K562 (cell line): ENCODE results near the gene STRIP1. TPM values are rescaled to one million over a fixed set of nuclear protein-coding genes. Genes with fewer than 3 reads are reported as not detected.

Experiments
- ATF4 ChIP-seq: fragments of 450-650 bp; formaldehyde crosslinking; IDR thresholded peaks from 2 replicates; pipeline ENCODE4 v1.4.0; 2022; ENCODE audit warnings: mild to moderate bottlenecking, moderate library complexity
- CCNT2 ChIP-seq: IDR thresholded peaks from 2 replicates; pipeline ENCODE4 v1.6.1; 2011; ENCODE audit warnings: borderline replicate concordance, low read depth, mild to moderate bottlenecking, moderate library complexity, mixed read lengths, low read length; ENCODE audit not compliant: insufficient read length; ENCODE audit errors: extremely low read depth
- CREBBP ChIP-seq: IDR thresholded peaks from one replicate; pipeline ENCODE4 v1.6.1; 2012; ENCODE audit warnings: low read depth, mild to moderate bottlenecking, control low read depth, inconsistent platforms, low read length
- ELF2 ChIP-seq: fragments of 250-450 bp; sonication (Bioruptor Pico); IDR thresholded peaks from 2 replicates; pipeline ENCODE4 v1.5.0; 2021; ENCODE audit warnings: mild to moderate bottlenecking
- ETV6 ChIP-seq, 3 experiments: fragments of 150-350 bp in 1 of 3; sonication (generic) in 1 of 3; formaldehyde crosslinking in 1 of 3; IDR thresholded peaks; 2 replicates each; pipeline versions ENCODE4 v1.6.1 to v1.8.0; 2014 to 2022; ENCODE audit warnings: borderline replicate concordance in 2 of 3, low read depth in 2 of 3, antibody characterized with exemption in 1 of 3, low read length in 1 of 3, mild to moderate bottlenecking in 1 of 3, missing genetic modification reagents in 1 of 3
- FOSL1 ChIP-seq: fragments of 200-800 bp; sonication (Bioruptor generic); conservative IDR thresholded peaks from 2 replicates; pipeline ENCODE4 v1.6.1; 2016; ENCODE audit warnings: missing genetic modification characterization, missing compliant biosample characterization
- HIVEP1 ChIP-seq: fragments of 250-450 bp; sonication (Bioruptor Pico); IDR thresholded peaks from 2 replicates; pipeline ENCODE4 v1.4.0; 2020; ENCODE audit warnings: mild to moderate bottlenecking
- KDM5B ChIP-seq: fragments of 200-600 bp; sonication (generic); IDR thresholded peaks from 2 replicates; pipeline ENCODE4 v1.6.1; 2012; ENCODE audit warnings: low read depth, mild to moderate bottlenecking, moderate library complexity, low read length, control low read depth, inconsistent platforms; ENCODE audit not compliant: insufficient replicate concordance
- SREBF1 ChIP-seq: fragments of 150-350 bp; IDR thresholded peaks from 2 replicates; pipeline ENCODE4 v1.6.1; 2014; ENCODE audit warnings: antibody characterized with exemption, low read depth, low read length, borderline replicate concordance
- STAG1 ChIP-seq: sonication (generic); formaldehyde crosslinking; IDR thresholded peaks from 2 replicates; pipeline ENCODE4 v1.5.0; 2020; ENCODE audit warnings: missing genetic modification reagents, borderline replicate concordance
- THAP12 ChIP-seq: fragments of 250-450 bp; sonication (Bioruptor Pico); IDR thresholded peaks from 2 replicates; pipeline ENCODE4 v1.9.0; 2021; ENCODE audit warnings: mild to moderate bottlenecking, inconsistent platforms
- ZNF316 ChIP-seq: fragments of 450-650 bp; IDR thresholded peaks from 2 replicates; pipeline ENCODE4 v1.6.1; 2016
- polyA plus RNA-seq, 8 experiments: library from polyadenylated mRNA; depleted of rRNA in 4 of 8; stranded (reverse) in 5 of 8; unstranded in 3 of 8; fragments of >200 nt; fragmentation: Nextera tagmentation in 2 of 8; fragmentation: Illumina TruSeq in 1 of 8; extraction: Ambion mirVana in 2 of 8; extraction: Trizol in 1 of 8; gene quantifications; 2 replicates each; pipeline versions ENCODE4 v1.2.1 to v1.2.3, GENCODE V29; 2011 to 2014; ENCODE audit warnings: inconsistent platforms in 1 of 8, missing spikeins in 1 of 8
- total RNA-seq, 7 experiments: library from RNA; depleted of rRNA in 6 of 7; stranded (reverse); fragments of >200 nt in 6 of 7; fragmentation: Illumina TruSeq in 2 of 7; extraction: Trizol in 2 of 7; gene quantifications; 2 replicates each; pipeline versions ENCODE4 v1.2.1 to v1.2.3, GENCODE V29; 2011 to 2021; ENCODE audit warnings: low replicate concordance in 1 of 7
- TF ChIP-seq, protein P1 (sequence below): fragments of 450-650 bp; IDR thresholded peaks from 2 replicates; pipeline ENCODE4 v1.6.1; 2016; ENCODE audit warnings: low read depth
- TF ChIP-seq, protein P2 (sequence below), 2 experiments: fragments of 200-800 bp in 1 of 2; sonication (Bioruptor generic) in 1 of 2; sonication (generic) in 1 of 2; formaldehyde crosslinking in 1 of 2; IDR thresholded peaks in 1 of 2; conservative IDR thresholded peaks in 1 of 2; 2 replicates each; pipeline versions ENCODE4 v1.5.0 to v1.6.1; 2016 to 2020; ENCODE audit warnings: missing compliant biosample characterization in 1 of 2, missing genetic modification characterization in 1 of 2, missing genetic modification reagents in 1 of 2

STRIP1 gene
- total and polyA plus RNA-seq, 9 of the 15 experiments (the other 6 are each of a cell fraction or from before 2014, with no cell fraction given): 9.9 to 42.3 (median 32.0) TPM

- TF ChIP-seq, protein P1, sequence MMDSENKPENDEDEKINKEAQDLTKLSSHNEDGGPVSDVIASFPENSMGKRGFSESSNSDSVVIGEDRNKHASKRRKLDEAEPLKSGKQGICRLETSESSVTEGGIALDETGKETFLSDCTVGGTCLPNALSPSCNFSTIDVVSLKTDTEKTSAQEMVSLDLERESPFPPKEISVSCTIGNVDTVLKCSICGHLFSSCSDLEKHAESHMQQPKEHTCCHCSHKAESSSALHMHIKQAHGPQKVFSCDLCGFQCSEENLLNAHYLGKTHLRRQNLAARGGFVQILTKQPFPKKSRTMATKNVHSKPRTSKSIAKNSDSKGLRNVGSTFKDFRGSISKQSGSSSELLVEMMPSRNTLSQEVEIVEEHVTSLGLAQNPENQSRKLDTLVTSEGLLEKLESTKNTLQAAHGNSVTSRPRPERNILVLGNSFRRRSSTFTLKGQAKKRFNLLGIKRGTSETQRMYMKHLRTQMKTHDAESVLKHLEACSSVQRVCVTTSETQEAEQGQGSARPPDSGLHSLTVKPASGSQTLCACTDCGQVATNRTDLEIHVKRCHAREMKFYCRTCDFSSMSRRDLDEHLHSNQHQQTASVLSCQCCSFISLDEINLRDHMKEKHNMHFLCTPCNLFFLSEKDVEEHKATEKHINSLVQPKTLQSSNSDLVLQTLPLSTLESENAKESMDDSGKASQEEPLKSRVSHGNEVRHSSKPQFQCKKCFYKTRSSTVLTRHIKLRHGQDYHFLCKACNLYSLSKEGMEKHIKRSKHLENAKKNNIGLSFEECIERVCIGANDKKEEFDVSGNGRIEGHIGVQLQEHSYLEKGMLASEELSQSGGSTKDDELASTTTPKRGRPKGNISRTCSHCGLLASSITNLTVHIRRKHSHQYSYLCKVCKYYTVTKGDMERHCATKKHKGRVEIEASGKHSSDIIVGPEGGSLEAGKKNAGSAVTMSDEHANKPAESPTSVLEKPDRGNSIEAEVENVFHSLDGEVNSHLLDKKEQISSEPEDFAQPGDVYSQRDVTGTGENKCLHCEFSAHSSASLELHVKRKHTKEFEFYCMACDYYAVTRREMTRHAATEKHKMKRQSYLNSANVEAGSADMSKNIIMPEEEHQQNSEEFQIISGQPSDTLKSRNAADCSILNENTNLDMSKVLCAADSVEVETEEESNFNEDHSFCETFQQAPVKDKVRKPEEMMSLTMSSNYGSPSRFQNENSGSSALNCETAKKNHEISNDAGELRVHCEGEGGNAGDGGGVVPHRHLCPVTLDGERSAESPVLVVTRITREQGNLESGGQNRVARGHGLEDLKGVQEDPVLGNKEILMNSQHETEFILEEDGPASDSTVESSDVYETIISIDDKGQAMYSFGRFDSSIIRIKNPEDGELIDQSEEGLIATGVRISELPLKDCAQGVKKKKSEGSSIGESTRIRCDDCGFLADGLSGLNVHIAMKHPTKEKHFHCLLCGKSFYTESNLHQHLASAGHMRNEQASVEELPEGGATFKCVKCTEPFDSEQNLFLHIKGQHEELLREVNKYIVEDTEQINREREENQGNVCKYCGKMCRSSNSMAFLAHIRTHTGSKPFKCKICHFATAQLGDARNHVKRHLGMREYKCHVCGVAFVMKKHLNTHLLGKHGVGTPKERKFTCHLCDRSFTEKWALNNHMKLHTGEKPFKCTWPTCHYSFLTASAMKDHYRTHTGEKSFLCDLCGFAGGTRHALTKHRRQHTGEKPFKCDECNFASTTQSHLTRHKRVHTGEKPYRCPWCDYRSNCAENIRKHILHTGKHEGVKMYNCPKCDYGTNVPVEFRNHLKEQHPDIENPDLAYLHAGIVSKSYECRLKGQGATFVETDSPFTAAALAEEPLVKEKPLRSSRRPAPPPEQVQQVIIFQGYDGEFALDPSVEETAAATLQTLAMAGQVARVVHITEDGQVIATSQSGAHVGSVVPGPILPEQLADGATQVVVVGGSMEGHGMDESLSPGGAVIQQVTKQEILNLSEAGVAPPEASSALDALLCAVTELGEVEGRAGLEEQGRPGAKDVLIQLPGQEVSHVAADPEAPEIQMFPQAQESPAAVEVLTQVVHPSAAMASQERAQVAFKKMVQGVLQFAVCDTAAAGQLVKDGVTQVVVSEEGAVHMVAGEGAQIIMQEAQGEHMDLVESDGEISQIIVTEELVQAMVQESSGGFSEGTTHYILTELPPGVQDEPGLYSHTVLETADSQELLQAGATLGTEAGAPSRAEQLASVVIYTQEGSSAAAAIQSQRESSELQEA: no peak
- TF ChIP-seq KDM5B (no peak), SREBF1 (no peak), CREBBP (no peak), STAG1 (CRISPR knock-in tag) (no peak), THAP12 (CRISPR knock-in tag) (no peak), ZNF316 (no peak), ATF4 (CRISPR knock-in tag) (peak; percentile 83), CCNT2 (no peak), ETV6 (IDR thresholded peaks at IDR 0.05; ENCODE audit: borderline replicate concordance in 1 of 2, low read depth in 2 of 2, low read length in 1 of 2) (no peak), ETV6 (CRISPR knock-in tag; IDR thresholded peaks at IDR 0.05; ENCODE audit: borderline replicate concordance) (no peak), ELF2 (CRISPR knock-in tag) (no peak), FOSL1 (tag) (0 out of 2 replicates have a peak, but pooled peaks have one; percentile 11), HIVEP1 (CRISPR knock-in tag) (no peak)
- TF ChIP-seq, protein P2, sequence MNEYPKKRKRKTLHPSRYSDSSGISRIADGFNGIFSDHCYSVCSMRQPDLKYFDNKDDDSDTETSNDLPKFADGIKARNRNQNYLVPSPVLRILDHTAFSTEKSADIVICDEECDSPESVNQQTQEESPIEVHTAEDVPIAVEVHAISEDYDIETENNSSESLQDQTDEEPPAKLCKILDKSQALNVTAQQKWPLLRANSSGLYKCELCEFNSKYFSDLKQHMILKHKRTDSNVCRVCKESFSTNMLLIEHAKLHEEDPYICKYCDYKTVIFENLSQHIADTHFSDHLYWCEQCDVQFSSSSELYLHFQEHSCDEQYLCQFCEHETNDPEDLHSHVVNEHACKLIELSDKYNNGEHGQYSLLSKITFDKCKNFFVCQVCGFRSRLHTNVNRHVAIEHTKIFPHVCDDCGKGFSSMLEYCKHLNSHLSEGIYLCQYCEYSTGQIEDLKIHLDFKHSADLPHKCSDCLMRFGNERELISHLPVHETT (CRISPR knock-in tag; conservative IDR thresholded peaks at IDR 0.05 in 1 of 2, IDR thresholded peaks at IDR 0.05 in 1 of 2): no peak
Observed at GRCh38 chr1:109990302-109990653, 44.1 kb upstream of the STRIP1 start (continued).
